GM12801 (cell line): Measurements from ENCODE around the gene SPATA3.

Source experiments
- CTCF ChIP-seq: IDR thresholded peaks from one replicate; pipeline ENCODE4 v1.5.1; 2011; ENCODE audit warnings: control low read depth; ENCODE audit not compliant: insufficient read length; ENCODE audit errors: extremely low read depth

Gene SPATA3

GRCh38 chr2:230995821-230996220 is at the start of gene SPATA3:
SPATA3 (plus strand) TSS chr2:230996121; CDS start chr2:230996234, 113 bp downstream.
- TF ChIP-seq CTCF, result no peak

GRCh38 chr2:230946429-230947234 is 49.3 kb upstream of the SPATA3 start:
- no peak for TF ChIP-seq CTCF

- TF ChIP-seq CTCF, result no peak
These were observed 48.7 kb upstream of the SPATA3 start for GRCh38 chr2:230947235-230947576.

GRCh38 chr2:230947908-230948365 is 48.0 kb upstream of the SPATA3 start:
- no peak for TF ChIP-seq CTCF

- TF ChIP-seq CTCF, result no peak
These were observed 45.7 kb upstream of the SPATA3 start for GRCh38 chr2:230949966-230950873.

GRCh38 chr2:230950874-230951339 is 45.0 kb upstream of the SPATA3 start:
- TF ChIP-seq CTCF, result no peak

GRCh38 chr2:230951396-230951795 is 44.5 kb upstream of the SPATA3 start:
- TF ChIP-seq CTCF, result no peak
